Nephron progenitor cell (in vitro differentiated cells): ENCODE results near the gene CTNNA2.

Experiments used
- DNase-seq: peaks from one replicate; pipeline ENCODE4 v3.0.0; 2021
- H3K27ac Mint-ChIP-seq: 2 replicates; pipeline ENCODE4 v1.8.0; 2021; ENCODE audit warnings: mild to moderate bottlenecking, moderate library complexity, mixed read lengths
- H3K27me3 Mint-ChIP-seq: 2 replicates; pipeline ENCODE4 v1.8.0; 2021; ENCODE audit warnings: mild to moderate bottlenecking, low read depth, mixed read lengths; ENCODE audit not compliant: poor library complexity
- H3K36me3 Mint-ChIP-seq: 2 replicates; pipeline ENCODE4 v1.8.0; 2021; ENCODE audit warnings: low read depth, mixed read lengths
- H3K4me1 Mint-ChIP-seq: 2 replicates; pipeline ENCODE4 v1.8.0; 2021; ENCODE audit warnings: mixed read lengths
- H3K4me3 Mint-ChIP-seq: 2 replicates; pipeline ENCODE4 v1.8.0; 2021; ENCODE audit warnings: mild to moderate bottlenecking, moderate library complexity, mixed read lengths
- H3K9me3 Mint-ChIP-seq: 2 replicates; pipeline ENCODE4 v1.8.0; 2021; ENCODE audit warnings: mild to moderate bottlenecking, moderate library complexity, mixed read lengths
- TF ChIP-seq, protein P1 (sequence below): fragments of 200-600 bp; sonication (generic); IDR thresholded peaks from 2 replicates; pipeline ENCODE4 v1.5.0; 2021; ENCODE audit warnings: antibody characterized with exemption

Gene CTNNA2

DNA sequence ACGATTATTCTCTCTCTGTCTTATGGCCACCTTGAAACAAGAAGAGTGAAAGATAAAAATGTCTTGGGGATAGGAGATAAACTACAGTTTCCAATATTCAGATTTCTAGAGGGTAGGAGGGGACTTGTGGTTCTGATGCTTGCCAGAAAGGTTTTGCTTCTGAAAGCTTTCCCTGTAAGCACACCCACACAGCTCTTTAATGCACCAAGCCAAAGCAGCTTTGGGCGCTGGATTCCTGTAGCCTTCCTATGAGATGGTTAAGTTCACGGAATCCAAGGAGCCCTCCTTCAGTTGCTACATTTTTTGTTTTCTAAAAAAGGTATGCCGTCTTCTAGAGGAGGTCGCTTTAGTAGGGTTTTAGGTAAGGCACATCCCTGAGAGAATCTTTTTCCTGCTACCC lies 786.8 kb downstream of the CTNNA2 start:
- H3K9me3 Mint-ChIP-seq = no peaks in the 10 kb centered on the region
- no peak overlapping the region for H3K4me3 Mint-ChIP-seq
- peaks cover 59% of the 10 kb centered on the region for H3K4me1 Mint-ChIP-seq
- H3K27me3 Mint-ChIP-seq = peaks cover 56% of the 10 kb centered on the region
- DNase-seq = no peak
- no peaks in the 10 kb centered on the region for H3K36me3 Mint-ChIP-seq
- TF ChIP-seq, protein P1, sequence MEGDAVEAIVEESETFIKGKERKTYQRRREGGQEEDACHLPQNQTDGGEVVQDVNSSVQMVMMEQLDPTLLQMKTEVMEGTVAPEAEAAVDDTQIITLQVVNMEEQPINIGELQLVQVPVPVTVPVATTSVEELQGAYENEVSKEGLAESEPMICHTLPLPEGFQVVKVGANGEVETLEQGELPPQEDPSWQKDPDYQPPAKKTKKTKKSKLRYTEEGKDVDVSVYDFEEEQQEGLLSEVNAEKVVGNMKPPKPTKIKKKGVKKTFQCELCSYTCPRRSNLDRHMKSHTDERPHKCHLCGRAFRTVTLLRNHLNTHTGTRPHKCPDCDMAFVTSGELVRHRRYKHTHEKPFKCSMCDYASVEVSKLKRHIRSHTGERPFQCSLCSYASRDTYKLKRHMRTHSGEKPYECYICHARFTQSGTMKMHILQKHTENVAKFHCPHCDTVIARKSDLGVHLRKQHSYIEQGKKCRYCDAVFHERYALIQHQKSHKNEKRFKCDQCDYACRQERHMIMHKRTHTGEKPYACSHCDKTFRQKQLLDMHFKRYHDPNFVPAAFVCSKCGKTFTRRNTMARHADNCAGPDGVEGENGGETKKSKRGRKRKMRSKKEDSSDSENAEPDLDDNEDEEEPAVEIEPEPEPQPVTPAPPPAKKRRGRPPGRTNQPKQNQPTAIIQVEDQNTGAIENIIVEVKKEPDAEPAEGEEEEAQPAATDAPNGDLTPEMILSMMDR = no peak
- no peak overlapping the region for H3K27ac Mint-ChIP-seq

DNA sequence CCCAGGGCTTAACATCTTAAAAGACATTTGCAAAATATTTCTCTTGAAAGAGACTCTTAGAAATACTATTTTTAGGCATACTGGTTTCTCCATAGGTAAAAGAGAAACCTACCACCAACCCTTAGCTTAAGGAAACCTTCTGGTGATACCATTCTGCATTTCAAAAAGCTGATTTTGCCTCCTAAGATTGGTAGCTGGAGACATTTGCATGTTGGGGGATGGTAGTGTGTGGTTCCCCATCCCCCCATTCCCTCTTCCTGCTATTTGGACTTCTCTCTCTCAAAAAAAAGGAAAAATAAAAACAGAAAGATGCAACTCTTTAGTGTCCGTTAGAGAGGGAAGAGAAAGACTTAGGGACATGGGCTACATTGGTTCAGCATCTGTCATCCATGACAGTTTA lies 787.5 kb downstream of the CTNNA2 start:
- no peak overlapping the region for H3K27ac Mint-ChIP-seq
- H3K9me3 Mint-ChIP-seq = no peaks in the 10 kb centered on the region
- peaks cover 63% of the 10 kb centered on the region for H3K27me3 Mint-ChIP-seq
- H3K4me1 Mint-ChIP-seq = peaks cover 59% of the 10 kb centered on the region
- TF ChIP-seq, protein P1 = no peak
- no peak for DNase-seq
- H3K4me3 Mint-ChIP-seq = no peak overlapping the region
- no peaks in the 10 kb centered on the region for H3K36me3 Mint-ChIP-seq

DNA sequence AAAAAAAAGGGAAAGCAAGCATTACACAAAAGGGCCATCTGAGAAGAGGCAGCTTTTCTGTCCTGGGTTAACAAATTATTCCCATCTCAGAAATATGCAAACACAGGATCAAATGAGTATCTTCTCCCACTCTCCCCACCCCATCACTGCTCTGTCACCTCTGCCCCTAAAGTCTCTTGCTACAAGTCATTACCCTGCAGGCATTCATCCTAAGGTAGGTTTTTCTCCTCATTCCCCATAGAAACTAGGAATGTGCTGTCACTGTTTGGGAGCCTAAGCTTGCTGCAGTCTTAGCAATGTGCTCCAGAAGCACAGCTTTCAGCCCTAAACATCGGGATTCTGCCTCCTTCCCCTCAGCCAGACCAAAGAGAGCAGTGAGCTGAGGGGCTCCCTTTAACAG lies 788.1 kb downstream of the CTNNA2 start:
- Mint-ChIP-seq H3K27ac (no peak overlapping the region), H3K9me3 (no peaks in the 10 kb centered on the region), H3K4me3 (peak overlapping the region; percentile 39), H3K36me3 (no peaks in the 10 kb centered on the region), H3K27me3 (peaks cover 69% of the 10 kb centered on the region), H3K4me1 (peaks cover 59% of the 10 kb centered on the region)
- TF ChIP-seq, protein P1 = no peak
- no peak for DNase-seq

DNA sequence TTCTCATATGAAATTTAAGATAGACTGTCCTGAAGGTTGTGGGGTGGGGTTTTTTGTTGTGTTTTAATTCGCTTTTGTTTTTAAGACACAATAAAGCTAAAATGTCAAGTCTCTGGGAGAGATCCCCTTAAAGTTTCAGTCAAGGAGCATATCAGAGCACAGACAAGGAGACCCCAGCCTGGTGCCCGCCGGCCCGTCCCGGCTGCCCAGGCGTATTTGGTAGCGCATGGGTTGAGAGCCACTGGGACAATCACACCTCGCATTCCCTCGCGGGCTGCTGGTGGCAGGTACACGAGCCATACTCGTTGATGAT lies 789.1 kb downstream of the CTNNA2 start:
- Mint-ChIP-seq H3K4me1 (peaks cover 64% of the 10 kb centered on the region), H3K36me3 (no peaks in the 10 kb centered on the region), H3K9me3 (no peaks in the 10 kb centered on the region), H3K4me3 (peak overlapping the region; percentile 81), H3K27ac (no peak overlapping the region), H3K27me3 (peaks cover 72% of the 10 kb centered on the region)
- TF ChIP-seq, protein P1 = no peak
- DNase-seq = no peak

DNA sequence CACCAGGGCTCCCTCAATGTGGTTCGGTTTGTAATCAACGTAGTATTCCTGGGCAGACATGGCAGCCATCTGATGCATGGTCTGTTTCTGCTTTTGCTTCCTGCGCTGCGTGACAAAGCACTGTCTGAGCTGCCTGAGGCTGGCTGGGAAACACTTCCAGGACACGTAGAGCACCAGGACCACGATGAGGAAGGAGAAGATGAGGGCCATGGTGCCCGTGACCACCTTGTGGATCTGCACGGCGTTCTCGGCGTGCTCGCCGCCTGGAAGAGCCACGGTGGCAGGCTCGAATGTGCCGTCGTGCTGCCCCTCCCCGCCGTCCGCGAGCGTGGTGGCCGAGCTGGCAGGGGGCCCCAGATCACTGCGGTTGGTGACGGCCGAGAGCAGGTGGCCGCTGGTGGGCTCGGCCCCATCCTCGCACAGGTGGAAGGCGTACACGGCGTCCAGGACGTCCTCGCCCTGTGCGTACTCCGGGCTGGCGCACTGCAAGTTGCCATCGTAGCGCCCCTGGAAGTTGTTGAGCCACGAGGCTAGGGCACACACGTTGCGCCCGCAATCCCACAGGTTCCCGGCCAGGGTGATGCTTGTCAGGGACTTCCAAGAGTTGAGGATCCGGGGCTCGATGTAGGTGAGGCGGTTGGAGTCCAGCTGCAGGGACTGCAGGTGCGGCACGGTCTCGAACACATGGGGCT lies 789.6 kb downstream of the CTNNA2 start:
- DNase-seq = peak; percentile 8
- peak overlapping the region; percentile 90 for H3K4me3 Mint-ChIP-seq

More for the DNA sequence above, 789.6 kb downstream of the CTNNA2 start:
- peaks cover 64% of the 10 kb centered on the region for H3K4me1 Mint-ChIP-seq
- TF ChIP-seq, protein P1 = no peak
- peaks cover 72% of the 10 kb centered on the region for H3K27me3 Mint-ChIP-seq
- H3K36me3 Mint-ChIP-seq = no peaks in the 10 kb centered on the region
- H3K27ac Mint-ChIP-seq = no peak overlapping the region
- H3K9me3 Mint-ChIP-seq = no peaks in the 10 kb centered on the region
